Measurements from ENCODE around the gene APLP2.
"Not testable (repeated sequence)": the region's sequence is repeated elsewhere in the genome, so short reads cannot be mapped to it uniquely, and the experiment has no call there.

Gene APLP2

GRCh38 chr11:130092661-130093060 is 23.0 kb downstream of the APLP2 start:
- no peak for DNase-seq

GRCh38 chr11:130094614-130095013 is 24.9 kb downstream of the APLP2 start:
- no peak for DNase-seq

DNA sequence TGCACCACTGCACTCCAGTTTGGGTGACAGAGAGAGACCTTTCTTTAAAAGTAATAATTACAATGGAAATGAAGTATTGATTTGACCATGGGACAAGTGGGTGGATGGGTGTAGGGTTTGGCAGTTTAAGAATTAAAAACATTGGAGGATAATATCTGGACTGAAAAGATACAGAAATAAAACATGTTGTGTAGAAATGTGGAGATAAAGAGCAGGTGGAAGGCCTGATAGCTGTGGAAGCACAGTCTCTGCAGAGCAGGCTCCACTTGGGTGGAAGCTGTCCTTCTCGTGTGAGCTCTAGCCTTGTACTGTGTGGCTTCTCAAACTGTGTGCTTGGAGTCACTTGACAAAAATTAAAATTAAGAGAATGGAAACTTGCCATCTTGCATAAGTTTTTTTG is 25.6 kb downstream of the APLP2 start:
- no peak for DNase-seq

GRCh38 chr11:130096042-130096441 is 26.3 kb downstream of the APLP2 start:
- DNase-seq = no peak

DNA sequence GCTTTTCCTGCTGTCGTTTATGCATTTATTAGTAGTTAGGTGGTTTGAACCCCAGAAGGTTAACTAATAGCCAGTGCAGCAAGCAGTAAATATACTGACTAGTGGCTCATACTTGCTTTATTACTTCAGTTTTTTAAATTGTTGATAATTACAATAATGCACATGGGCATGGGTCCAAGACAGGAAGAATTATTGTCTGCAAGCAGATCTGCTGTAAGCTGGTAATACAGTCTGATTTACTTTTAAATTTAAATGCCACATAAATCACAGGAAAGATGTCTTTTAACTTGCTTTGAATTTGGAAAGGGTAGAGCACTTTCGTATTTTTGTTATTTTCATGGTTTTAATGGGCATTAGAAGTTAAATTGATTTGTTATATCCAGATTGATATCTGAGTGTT is 27.1 kb downstream of the APLP2 start:
- no peak for DNase-seq

DNA sequence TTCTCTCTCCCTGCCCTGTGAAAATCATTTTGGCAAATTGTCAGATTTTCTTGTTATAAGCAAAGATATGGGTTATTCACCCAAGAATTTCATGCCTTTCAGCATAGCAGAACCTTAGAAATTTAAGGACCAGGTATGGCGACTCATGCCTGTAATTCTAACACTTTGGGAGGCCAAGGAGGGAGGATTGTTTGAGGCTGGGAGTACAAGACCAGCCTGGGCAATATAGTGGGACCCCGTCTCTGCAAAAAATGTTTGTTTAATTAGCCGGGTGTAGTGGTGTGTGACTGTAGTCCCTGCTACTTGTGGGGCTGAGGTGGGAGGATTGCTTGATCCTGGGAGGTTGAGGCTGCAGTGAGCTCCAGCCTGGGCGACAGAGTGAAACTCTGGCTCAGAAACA is 27.6 kb downstream of the APLP2 start:
- DNase-seq = no peak

GRCh38 chr11:130099356-130099755 is 29.7 kb downstream of the APLP2 start:
- no peak for DNase-seq

- DNase-seq = no peak
Observed at GRCh38 chr11:130100381-130101095, 30.8 kb downstream of the APLP2 start.

GRCh38 chr11:130101661-130102060 is 32.0 kb downstream of the APLP2 start:
- peak; percentile 41 for DNase-seq

GRCh38 chr11:130102301-130103249 is 32.9 kb downstream of the APLP2 start:
- DNase-seq = no peak

- peak; percentile 26 for DNase-seq
Observed at GRCh38 chr11:130103296-130103814, 33.7 kb downstream of the APLP2 start.

GRCh38 chr11:130106381-130106780 is 36.7 kb downstream of the APLP2 start:
- no peak for DNase-seq

DNA sequence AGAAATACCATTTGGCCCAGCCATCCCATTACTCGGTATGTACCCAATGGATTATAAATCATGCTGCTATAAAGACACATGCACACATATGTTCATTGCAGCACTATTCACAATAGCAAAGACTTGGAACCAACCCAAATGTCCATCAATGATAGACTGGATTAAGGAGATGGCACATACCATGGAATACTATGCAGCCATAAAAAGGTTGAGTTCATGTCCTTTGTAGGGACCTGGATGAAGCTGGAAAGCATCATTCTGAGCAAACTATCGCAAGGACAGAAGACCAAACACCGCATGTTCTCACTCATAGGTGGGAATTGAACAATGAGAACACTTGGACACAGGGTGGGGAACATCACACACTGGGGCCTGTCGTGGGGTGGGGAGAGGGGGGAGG is 39.0 kb downstream of the APLP2 start:
- not testable (repeated sequence) for DNase-seq

DNA sequence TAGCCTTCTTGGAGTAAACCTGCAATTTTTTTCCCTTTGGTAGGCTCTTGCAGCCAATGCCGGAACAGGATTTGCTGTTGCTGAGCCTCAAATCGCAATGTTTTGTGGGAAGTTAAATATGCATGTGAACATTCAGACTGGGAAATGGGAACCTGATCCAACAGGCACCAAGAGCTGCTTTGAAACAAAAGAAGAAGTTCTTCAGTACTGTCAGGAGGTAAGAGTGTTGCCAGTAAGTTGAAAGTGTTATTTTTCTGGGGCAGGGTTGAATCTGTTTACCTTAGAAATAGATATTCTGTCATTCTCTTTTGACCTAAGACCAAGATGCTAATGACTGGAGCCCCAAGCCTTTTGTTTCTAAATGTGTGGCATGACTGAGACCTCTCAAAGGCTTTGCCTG is 39.7 kb downstream of the APLP2 start:
- DNase-seq = no peak

DNA sequence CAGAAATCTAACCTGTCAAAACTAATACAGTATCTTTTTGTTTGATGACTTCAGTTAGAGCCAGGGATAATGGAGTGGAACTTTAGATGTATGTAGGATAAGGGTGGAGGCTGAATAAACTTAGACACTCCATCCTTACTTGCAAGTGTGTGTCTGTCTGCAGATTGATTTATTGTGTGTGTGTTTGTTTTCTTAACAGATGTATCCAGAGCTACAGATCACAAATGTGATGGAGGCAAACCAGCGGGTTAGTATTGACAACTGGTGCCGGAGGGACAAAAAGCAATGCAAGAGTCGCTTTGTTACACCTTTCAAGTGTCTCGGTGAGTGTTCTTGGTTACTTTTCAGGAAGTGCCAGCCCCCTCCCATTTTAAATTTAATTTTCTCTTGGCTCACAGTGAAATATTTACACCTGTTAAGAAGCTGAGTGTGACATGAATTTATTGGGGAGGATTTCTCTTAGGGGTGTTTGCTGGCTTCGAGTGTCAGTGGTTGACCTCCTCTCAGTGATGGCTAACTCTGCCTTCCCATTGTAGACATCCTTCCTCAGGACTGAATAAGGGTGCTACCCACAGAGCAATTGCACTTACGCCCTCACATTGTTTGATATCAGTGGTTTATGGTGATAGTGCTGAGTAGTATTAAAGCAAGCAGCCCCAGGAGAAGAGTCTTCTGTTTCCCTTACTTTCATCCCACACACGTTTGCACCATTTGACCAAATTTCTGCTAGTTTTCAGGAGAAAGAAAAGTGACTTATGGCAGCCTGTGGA is 40.8 kb downstream of the APLP2 start:
- no peak for DNase-seq

GRCh38 chr11:130112071-130112830 is 42.6 kb downstream of the APLP2 start:
- DNase-seq = no peak

DNA sequence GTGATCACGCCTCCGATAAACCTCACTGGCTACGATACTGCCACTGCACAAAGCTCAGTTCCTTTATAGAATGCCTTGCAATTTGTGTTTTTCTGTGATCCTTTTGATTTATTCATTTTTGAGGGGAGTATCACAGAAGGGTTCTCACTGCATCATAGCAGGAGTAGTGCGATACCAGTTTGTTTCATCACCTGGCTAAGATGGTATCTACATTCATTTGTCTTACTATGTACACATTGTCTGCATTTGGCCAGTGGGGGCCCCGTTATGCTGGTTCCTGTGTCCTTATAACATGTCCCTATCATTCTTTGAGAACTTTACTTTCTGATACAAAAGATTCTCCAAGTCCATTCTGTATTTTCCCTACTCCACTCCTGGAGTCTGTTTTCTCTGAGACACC is 44.6 kb downstream of the APLP2 start:
- DNase-seq = no peak

GRCh38 chr11:130114726-130115125 is 45.0 kb downstream of the APLP2 start:
- DNase-seq = no peak

DNA sequence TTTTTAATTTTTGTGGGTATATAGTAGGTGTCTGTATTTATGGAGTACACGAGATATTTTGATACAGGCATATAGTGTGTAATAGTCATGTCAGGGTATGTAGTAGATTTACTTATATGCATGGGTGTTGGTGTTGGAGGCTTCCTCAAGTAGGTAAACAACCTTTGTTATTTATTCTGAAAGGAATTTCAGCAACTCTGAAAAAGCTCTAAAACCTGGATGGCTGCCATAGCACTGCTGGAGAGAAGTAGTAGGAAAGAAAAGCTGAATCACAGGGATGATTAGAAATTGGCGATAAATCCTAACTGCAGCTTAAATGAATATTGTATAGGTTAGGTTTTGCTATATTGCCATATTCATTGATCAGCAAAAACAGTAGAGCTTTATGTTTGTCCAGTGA is 45.5 kb downstream of the APLP2 start:
- DNase-seq = no peak

GRCh38 chr11:130118165-130118564 is 48.5 kb downstream of the APLP2 start:
- DNase-seq = no peak

DNA sequence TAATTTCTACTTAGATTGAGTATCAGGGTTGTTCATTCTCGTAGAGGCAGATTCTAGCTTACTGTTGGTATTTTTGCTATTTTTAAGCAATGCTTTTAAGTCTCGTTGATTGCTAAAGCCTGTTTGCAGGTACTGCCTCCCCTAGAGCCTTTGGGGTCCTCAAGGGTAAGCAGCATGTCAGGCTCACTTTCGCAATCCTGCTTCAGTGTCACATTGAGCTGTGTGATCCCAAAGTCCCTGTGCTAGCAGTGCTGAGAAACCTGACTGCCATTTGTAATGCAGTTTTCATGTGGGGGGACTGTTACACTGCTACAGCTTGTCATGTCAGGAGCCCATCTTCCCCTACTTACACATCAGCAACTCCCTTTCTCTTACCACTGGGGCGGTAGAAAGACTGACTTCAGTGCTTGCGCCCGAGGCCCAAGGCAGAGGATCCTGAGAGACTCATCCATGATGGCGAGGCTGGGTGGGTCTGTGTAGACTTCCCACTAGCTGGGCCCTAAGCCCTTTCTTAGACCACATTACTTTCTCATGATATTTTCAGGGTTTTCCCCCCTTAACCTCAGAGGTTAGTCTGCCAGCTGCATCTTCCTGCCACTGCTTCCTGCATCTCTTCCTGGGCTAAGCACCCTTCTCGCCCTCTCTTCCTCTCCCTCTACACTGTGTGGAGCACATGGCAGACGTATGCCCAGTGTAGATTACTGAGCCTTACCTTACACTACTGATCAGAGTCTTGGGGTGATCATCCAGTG is 49.1 kb downstream of the APLP2 start:
- no peak for DNase-seq

DNA sequence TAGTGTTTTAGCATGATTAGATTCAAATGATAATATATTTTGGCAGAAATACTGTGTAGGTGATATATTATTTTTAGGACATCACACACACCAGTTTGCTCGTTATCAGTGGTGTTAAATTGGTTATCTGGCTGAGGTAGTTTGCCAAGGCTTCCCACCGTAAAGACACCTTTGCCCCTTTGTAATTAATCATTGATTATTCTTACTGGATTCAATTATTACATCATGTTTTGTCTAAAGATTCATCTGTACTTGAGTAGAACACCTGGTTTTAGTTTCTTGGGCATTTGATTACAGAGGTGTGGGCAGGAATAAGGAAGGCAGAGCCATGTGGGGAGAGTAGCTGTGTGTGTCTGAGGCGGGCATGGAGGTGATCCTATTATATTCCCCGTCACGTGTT is 50.4 kb downstream of the APLP2 start:
- DNase-seq = no peak

Measured in femur (tissue), 1 donor.